Brain pericyte (primary cell): ENCODE results near the gene CELF4.

Experiments
- DNase-seq: peaks from one replicate; pipeline ENCODE4 v3.0.0-alpha.2; 2012; ENCODE audit warnings: low read depth, low spot score

The CELF4 gene

GRCh38 chr18:37285825-37286224, 279.8 kb downstream of the CELF4 start:
- DNase-seq, result no peak

DNA sequence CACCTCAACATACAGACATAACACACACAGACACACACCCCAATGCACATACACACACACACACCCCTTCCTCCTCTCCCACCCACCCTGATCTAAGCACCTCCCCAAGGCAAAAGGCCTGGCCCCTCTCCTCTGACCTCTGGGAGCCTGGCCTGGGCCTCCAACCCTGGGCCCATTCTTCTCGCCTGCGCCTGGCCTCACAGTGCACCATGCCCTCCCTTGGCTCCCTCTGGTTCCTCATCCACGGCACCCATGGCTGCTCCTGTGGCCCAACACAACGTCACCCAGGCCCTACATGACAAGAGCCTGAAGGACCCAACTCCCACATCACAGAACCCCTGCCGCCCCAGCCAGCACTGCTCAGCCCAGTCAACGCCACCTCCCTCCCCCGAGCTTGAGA, 281.3 kb downstream of the CELF4 start:
- DNase-seq, result no peak

GRCh38 chr18:37282386-37283037, 283.1 kb downstream of the CELF4 start:
- DNase-seq, result no peak

DNA sequence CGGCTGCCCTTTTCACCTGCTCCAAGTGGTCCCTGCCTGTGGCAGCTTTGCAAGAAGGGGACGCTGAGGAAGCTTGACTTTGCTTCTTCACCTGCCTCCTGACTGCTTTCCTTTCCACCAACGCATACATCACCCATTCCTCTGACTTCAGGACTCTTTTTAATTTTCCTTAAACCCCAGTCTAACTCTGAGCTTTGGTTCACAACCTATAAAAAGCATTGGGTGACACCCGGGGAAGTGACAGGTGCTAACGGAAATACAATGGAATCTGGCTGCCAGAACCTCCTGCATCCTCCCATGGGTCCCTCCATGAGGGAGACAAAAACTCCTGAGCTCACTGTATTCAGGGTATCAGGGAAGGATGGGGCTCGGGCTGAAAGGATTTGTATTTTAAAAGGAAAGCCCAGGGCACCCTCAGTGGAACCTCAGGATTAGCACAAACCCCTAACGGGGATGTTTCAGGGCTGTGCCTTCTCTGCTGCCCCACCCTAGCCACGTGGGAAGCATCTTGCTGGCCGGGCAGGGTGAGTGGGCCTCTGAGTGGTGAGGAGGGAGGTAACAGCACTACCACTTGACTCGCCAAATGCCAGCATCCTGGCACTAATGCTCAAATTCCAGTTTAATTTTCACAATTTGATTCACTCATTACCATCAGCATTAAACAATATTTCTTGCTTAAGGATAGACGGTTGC, 284.8 kb downstream of the CELF4 start:
- no peak for DNase-seq

GRCh38 chr18:37277804-37278203, 287.8 kb downstream of the CELF4 start:
- no peak for DNase-seq

DNA sequence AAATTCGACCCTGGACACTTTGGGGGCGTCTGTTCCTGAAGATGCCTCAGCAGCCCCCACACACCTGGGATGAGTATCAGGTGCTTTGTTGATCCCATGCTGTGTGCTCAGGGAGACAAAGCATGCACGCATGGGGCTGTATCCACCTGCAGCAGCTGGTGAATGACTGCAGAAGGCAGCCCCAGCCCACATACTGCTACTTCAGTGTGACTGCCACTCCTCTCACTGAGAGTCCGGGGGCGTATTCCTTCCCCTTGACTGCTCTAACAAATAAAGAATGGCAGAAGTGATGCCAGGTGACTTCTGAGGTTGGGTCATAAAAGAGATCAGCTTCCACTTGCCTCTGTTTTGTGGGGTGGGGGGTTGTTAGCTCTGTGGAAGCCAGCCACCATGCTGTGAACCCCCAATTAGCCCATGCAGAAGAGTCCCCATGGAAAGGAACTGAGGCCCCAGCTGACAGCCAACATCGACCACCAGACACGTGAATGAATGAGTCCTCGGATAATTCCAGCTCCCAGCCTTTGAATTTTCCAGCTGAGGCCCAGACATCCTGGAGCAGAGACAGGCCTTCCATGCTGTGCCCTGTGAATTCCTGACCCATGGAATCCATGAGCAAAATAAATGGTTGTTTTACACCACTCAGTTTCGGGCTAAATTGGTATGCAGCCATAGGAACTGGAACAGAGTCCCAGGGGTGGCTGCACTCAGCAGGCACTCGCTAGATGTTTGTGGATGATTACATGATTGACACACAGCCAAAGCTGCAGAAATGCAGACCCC, 289.3 kb downstream of the CELF4 start:
- DNase-seq, result no peak

- no peak for DNase-seq
Observed at GRCh38 chr18:37275237-37275741, 290.3 kb downstream of the CELF4 start.

- DNase-seq, result no peak
Observed at GRCh38 chr18:37274309-37275236, 291.0 kb downstream of the CELF4 start.

DNA sequence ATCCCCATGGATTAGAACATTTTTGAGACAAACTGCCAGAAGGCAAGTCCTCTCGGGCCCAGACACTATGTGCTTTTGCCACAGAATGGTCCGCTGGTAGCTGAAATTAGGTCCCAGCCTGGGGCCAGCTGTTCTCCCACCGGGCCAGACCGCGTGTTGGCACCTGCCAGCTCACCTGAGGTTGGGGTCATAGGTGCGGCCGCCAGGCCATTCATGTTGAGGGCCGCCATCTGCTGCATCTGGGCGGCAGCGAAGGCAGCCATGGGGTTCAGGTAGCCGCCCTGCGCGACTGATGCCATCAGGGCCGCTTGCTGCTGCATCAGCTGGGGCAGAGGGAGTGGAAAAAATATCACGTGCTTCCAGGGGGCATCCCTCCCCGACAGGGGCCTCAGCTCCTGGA, 292.8 kb downstream of the CELF4 start:
- no peak for DNase-seq

GRCh38 chr18:37272226-37272625, 293.4 kb downstream of the CELF4 start:
- DNase-seq, result no peak

DNA sequence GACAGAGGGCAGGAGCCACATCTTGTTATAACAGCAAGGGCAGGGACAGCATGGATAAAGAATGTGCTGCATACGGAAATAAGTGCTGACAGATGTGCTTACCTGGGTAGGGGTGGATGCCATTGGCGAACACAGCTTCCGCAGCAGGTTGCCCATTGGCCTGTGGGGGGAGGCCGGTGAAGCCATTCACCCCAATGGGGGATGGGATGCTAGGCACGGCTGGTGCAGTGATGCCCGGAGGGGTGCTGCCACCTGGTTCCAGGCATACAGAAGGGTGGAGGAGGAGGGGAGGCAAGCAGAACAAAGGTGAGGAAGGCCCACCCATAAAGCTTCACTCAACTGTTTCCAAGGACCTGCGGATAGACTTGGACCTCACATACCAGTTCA, 294.9 kb downstream of the CELF4 start:
- DNase-seq, result no peak

DNA sequence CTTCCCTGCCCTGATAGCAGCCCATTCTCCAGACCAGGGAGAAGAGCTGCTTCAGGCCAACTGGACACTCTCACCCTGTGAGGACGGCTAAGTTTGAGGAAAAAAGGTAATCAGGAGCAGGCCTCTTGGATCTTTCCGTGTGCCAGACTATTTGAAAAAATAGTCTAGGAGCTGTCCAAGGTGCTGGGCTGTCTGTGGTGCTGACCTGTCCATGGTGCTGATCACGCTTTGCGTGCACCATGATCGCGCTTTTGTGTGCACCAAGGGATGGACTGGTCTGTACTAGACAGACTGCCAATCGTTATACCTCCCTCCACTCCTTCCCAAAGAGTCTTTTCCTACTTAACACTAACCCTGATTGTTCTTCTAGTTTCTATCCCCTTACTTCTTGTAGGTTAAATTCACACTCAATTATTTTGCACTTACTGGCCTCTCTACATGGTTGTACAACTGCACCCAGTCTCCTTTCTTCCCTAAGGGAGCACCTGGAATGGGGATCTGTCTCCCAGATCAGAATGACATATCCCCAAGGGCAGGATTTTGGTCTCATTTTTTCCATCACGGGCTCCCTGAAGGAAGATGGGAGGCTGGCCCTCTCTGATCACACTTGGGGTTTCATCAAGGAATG, 295.4 kb downstream of the CELF4 start:
- DNase-seq, result no peak

DNA sequence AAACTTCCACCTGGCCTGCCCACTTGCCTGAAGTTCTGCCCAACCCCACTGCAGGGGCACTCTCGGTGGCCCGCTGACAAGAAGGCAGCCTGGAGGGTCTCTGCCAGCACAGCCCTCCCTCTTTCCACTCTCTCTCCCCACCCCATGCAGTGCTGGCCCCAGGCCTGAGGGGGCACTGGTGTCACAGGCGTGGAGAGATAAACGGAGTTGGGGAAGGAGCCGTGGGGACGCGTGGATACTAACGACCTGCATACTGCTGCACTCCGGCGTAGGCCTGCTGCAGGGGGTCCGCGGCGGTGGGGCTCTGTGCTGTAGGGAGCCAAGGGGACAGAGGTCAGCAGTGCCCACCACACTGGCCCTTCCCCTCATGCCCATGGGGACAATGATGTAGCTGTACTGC, 299.3 kb downstream of the CELF4 start:
- DNase-seq, result no peak

- no peak for DNase-seq
Observed at GRCh38 chr18:37265382-37265781, 300.2 kb downstream of the CELF4 start.

- DNase-seq, result no peak
Observed at GRCh38 chr18:37264956-37265355, 300.6 kb downstream of the CELF4 start.

DNA sequence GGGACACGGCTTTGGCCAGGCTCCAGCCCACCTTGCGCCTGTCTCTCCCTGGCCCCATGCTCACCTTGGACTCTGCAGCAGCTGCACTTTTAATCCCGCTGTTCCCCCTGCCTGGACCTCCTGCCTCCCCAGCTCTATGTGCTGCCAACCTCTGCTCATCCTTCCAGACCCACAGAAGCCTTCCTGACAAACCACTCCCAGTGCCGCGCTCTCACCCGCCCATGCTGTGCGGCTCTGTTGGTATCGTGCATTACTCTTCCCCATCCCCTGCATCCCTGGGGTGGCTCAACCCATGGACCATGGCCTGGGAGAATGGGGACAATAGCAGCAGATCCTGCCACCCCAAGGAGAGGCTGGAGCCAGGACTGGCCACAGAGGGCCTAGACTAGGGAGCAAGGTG, 303.6 kb downstream of the CELF4 start:
- DNase-seq, result no peak

- DNase-seq, result no peak
Observed at GRCh38 chr18:37261246-37261840, 304.3 kb downstream of the CELF4 start.

GRCh38 chr18:37260367-37261093, 305.1 kb downstream of the CELF4 start:
- DNase-seq, result no peak

DNA sequence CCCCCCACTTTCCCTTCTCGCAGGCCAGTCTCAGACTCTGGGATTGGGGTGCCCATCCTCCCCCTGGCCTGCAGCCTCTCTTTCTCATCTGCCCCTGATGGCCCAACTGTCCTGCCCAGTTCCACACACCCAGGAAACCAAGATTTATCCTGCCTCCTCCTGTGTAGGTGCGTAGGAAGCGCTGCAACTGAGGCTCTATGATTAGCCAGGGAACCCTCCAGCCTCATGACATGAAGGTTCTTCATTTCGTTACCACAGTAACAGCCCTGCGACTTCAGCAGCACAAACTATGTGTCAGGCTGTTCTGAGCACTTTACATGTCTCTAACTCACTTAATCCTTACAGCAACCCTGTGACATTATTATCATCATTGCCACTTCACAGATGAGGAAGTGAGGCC, 305.9 kb downstream of the CELF4 start:
- DNase-seq, result no peak

DNA sequence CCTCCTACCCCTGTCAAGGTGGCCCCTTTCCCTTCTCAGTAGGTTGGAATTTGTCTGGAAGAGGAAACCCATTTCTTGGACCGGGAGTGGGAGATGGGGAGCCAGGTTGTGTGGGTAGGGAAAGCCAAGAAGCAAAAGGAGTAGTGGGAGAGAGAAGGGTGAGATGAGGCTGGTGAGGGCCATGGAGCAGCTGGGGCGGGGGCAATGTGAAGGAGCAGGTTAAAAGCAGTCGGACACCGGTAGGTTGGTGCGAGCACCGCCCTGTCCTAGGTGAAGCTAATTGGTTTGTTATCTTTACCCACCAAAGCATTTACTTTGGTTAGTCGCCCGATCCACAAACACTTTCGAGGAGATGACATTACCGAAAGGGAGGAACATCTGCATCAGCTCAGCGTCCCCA, 306.8 kb downstream of the CELF4 start:
- no peak for DNase-seq
